Stimulated activated CD8-positive, alpha-beta memory T cell treated with anti-CD3 and anti-CD28 coated beads, Interleukin-7, amount 100 ng/mL, for 48 hours (primary cell): ENCODE data around the gene TBC1D13.
"Not testable (repeated sequence)": the region's sequence is repeated elsewhere in the genome, so short reads cannot be mapped to it uniquely, and the experiment has no call there.

Experiments
- DNase-seq, 2 donors: peaks; one replicate each; pipeline ENCODE4 v3.0.0-alpha.2; 2020; ENCODE audit warnings: low read depth in 1 of 2; ENCODE audit errors: extremely low read depth in 1 of 2

Gene TBC1D13

DNA sequence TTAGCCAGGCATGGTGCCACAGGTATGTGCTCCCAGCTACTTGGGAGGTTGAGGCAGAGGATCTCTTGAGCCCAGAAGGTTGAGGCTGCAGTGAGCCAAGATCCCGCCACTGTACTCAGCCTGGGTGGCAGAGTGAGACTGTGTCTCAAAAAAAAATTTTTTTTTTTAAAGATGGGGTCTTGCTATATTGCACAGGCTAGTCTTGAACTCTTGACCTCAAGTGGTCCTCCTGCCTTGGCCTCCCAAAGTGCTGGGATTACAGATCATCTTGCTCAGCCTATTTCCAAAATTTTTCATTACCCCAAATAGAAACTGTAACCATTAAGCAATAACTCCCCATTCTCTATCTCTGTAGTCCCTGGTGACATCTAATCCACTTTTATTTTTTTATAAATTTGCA, 4.4 kb upstream of the TBC1D13 start:
- no peak for DNase-seq

DNA sequence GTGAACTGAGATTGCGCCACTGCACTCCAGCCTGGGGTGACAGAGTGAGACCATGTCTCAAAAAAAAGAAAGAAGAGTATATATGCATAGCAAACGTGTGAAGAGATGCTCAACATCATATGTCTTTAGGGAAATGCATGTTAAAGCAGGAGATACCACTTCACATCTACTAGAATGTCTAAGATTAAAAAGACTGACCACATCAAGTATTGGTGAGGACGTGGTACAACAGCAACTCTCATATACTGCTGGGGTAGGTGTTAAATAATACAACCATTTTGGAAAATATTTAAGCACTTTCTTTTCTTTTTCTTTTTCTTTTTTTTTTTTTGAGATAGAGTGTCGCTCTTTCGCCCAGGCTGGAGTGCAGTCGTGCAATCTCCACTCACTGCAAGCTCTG, 1.6 kb upstream of the TBC1D13 start:
- no peak for DNase-seq

DNA sequence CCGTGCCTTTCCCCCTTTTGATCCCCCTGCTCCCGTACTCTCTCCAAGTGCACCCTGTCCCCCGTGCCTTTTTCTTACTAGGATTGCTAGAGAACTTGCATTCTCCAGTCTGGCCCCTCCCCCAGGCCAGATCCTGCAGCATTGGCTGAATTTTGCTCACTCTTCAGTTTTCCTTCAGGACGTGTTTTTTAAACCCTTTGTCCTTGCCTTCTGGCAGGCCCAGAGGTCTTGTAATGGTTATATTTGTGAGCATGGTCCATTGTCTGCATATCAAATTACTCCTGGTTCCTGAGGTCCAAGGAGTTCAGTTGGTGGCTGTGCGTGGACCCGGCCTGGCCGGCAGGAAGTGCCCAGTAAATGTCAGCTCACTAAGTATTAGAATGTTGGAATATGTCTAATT, 606 bp downstream of the TBC1D13 start:
- no peak for DNase-seq

DNA sequence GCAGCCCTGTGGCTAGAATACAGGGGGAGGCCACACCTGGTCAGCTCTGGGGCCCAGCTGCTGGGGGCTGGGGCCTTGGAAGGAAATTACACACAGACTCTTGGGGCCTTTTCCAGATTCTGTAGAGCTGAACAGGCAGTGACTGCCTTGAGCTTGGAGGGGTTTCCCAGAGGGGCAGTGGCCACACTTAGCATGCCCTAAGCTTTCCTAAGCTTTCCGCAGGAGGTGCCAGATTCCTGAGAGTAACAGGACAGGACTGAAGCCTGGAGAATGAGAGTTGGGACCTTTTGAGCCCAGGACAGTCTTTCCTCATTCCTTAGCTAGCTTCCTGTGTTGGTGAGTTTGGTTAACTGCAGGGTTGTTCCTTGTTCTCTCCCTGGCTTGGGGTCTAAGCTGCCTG, 1.4 kb downstream of the TBC1D13 start:
- DNase-seq, result no peak

DNA sequence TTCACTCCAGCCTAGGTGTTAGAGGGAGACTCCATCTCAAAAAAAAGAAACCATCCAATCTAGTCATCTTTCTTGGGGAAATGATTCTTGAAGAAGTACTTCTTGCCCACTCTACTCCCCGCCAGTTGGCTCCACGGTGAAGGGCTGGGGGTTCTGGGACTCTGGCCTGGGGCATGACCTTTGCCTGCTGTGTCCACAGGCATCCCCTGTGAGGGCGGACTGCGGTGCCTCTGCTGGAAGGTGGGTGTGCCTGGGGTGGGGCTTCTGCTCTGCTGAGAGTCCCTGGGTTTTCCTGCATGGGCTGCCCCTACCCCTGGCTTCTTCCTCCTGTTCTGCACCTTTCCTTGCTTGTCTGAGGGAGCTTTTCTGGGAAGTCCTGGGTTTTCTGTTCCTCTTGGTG, 3.5 kb downstream of the TBC1D13 start:
- DNase-seq, result no peak

DNA sequence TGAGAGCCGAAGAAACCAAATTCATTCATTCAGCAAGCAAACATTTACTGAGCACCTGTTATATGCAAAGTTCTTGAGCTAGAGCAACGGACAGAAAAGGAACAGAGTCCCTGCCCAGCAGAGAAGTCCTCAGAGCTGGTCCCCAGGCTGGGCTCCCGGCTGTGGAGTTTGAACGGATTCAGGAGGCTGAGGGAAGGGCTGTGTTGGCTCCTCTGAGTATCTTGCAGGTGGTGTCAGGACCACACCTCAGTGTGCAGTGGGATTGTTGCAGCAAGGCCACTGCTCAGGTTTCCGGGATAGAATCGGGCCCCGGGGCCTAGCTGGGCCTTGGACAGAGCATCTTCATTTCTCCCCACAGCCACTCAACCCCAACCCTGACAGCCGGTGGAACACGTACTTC, 5.1 kb downstream of the TBC1D13 start:
- DNase-seq, result no peak

DNA sequence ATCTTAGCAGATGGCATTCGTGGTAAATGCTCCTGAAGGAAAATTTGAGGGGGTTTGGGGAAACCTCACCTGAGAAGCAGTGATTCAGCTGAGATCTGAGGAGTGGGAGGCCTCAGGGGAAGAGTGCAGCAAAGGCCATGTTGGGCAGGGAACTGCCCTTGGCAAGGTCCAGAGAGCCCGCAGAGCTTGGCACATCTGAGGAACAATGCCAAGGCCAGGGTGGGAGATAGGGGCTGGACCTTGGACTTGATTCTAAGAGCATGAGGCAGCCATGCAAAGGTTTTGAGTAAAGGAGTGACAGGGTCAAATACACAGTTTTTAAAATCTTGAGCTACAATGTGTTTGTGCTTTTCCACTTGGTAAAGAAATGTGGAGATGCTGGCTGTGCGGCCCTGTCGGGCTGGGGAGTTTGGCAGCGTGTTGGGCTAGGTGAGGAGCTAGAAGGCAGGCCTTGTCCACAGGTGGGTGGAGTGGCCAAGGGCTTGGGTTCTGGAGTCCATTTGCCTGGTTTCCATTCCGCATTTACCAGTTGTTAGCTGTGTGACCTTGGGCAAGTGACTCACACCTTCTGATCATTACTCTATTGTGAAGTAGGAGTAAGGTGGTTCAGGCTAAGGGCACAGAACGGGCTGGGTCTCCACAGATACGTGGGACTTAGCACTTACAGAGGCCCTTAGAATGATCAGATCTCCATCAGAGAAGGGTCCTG, 6.1 kb downstream of the TBC1D13 start:
- no peak for DNase-seq

DNA sequence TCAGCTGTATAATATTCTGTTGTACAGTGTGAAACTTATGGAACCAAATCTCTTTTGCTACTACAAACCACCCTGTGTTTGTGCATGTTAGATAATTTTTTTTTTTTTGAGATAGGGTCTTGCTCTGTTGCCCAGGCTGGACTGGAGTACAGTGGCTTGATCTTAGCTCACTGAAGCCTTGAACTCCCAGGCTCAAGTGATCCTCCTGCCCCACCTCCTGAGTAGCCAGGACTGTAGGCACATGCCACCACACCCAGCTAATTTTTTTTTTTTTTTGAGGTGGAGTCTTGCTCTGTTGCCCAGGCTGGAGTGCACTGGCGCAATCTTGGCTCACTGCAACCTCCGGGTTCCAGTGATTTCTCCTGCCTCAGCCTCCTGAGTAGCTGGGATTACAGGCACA, 7.9 kb downstream of the TBC1D13 start:
- not testable (repeated sequence) for DNase-seq

DNA sequence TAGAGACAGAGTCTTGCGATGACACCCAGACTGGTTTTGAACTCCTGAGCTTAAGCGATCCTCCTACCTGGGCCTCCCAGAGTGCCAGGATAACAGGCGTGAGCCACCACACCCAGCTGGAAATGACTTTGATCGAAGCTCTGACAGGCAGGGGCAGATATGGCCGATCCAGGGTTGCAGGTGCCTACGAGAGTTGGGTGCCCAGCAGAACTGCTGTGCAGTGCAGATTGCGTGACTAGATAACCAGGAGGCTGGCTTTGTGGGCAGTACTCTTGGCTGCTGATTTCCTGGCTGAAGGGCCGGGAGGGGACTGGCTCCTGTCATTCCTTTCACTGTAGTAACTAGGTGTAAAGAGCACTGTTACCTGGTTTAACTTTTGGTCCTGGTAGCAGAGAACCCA, 11.8 kb downstream of the TBC1D13 start:
- no peak for DNase-seq

DNA sequence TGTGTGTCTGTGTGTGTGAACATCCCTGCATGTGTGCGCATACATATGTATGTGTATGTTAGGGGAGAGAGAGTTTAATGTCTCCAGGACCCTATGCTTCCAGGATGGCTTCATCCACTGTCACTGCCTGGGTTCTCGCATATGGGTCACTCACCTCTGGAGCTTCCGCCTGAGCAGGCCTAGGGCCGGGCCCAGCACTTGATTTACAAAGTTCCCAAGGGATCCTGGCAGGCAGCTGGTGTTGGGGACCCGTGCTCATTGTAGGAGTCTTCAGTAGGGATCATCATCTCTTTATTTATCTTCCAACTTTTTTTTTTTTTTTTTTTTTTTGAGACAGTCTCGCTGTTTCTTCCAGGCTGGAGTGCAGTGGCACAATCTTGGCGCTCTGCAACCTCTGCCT, 13.0 kb downstream of the TBC1D13 start:
- no peak for DNase-seq

DNA sequence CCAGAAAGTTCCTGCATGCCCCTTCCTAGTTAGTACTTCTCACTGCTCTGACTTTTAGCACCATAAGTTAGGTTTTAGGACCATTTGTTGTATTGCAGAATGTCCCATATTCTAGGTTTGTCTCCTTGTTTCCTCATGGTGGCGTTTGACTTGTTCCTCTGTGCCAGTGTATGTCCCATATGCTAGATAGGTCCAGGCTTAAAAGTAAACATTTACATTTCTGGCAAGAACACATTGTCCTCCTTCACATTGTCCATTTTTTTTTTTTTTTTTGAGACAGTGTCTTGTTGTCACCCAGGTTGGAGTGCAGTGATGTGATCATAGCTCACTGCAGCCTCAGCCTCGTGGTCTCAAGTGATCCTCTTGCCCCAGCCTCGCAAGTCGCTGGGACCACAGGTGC, 15.4 kb downstream of the TBC1D13 start:
- DNase-seq, result no peak

DNA sequence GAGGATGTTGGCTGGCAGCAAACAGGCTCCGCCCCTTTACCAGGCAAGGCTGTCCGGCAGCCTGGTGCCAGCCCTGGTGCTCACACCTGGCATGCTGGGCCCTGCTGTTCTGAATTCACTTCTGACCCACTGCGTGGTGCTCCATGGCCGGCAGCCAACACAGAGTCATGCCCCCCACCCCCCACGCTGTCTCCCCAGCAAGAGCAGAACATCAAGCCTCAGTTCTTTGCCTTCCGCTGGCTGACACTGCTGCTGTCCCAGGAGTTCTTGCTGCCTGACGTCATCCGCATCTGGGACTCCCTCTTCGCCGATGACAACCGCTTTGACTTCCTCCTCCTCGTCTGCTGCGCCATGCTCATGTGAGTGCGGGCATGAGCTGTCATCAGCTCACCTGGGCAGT, 18.6 kb downstream of the TBC1D13 start:
- no peak for DNase-seq

DNA sequence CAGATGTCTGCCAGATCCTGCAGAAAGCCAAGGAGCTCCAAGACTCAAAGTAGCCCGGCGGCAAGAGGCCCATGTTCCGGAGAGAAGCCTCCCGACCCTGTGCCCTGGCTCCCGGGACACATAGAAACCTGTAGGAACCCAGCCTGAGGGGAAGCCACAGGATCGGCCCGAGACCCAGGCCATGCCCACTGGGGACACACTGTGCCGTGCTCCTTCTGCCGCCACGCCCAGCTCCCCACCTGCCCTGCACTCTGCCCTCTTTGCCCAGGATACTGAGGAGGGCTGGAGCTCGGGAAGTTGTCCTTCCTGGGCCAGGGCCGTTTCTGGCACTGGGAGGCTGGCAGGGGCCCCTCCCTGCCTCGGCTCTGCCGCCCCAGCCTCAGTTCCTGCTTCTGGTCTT, 20.8 kb downstream of the TBC1D13 start:
- no peak for DNase-seq

DNA sequence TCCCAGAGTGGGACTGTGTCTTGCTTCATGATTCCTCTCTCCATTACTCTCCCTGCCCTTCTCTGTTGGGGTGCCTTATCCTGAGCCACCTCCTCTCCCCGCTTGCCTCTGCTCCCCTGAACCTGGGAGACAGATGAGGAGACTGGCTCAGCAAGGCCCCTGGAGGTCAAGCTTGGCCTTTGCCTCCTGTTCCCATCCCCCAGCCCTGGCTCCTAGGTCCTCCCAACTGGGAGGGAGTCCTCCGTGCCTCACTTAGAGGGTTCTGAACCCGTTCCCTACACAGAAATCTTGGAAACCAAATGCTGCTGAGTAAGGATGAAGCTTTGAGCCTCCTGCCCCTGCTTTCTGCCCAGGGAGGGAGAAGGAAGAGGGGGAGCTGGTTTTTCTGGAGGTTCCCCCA, 21.5 kb downstream of the TBC1D13 start:
- DNase-seq, result no peak

DNA sequence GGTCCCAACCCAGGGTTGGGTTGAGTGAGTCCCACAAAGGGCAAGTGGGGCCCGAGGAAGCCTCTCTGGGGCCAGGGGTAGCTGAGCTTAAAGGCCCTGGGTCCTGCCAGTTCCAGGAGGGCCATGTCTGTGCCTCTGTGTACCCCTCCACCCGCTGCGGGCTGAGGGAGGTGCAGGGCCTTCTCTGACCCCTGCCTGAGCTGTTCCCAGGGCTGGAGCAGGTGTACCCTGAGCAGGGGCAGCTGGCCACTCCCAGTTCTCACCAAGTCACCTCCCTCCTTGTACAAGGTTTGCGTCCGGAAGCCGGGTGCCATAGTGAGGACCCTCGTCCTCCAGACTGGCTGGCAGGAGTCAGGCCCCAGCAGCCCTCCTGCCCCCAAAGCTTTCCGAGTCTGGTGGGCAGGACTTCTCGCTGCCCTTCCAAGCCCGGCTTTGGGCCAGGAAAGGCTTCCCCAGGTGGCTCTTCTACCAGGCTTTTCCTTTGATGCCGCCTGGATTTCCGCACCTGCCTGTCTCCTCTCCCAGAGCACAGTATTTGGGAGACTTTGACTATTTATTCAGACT, 22.1 kb downstream of the TBC1D13 start:
- DNase-seq, result no peak

DNA sequence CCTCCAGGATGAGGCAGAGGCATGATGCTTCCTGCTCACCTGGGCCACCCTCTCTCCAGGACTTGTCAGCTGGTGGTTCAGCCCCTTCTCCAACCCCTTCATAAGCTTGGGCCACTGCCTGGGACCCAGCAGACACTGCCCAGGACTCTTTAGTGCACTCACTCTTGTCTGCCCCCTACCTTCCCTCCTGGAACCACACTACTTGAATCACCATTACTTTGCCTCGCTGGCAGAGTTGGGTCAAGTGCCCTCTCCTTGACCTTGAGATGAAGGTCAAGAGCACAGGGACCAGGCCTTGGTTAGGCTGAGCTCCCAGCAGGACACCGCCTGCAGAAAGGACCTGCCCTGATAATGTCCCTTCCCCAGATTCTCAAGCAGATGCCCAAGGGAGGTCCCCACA, 22.8 kb downstream of the TBC1D13 start:
- no peak for DNase-seq

DNA sequence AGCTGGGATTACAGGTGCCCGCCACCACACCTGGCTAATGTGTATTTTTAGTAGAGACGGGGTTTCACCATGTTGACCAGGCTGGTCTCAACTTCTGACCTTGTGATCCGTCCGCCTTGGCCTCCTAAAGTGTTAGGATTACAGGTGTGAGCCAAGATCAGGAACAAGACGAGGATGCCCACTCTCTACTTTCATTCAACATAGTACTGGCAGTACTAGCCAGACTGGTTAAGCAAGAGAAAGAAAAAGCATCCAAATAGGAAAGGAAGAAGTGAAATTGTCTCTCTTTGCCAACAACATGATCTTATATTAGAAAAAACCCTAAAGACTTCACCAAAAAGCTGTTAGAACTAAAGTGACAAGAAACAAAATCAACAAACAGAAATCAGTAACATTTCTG, 23.8 kb downstream of the TBC1D13 start:
- no peak for DNase-seq

DNA sequence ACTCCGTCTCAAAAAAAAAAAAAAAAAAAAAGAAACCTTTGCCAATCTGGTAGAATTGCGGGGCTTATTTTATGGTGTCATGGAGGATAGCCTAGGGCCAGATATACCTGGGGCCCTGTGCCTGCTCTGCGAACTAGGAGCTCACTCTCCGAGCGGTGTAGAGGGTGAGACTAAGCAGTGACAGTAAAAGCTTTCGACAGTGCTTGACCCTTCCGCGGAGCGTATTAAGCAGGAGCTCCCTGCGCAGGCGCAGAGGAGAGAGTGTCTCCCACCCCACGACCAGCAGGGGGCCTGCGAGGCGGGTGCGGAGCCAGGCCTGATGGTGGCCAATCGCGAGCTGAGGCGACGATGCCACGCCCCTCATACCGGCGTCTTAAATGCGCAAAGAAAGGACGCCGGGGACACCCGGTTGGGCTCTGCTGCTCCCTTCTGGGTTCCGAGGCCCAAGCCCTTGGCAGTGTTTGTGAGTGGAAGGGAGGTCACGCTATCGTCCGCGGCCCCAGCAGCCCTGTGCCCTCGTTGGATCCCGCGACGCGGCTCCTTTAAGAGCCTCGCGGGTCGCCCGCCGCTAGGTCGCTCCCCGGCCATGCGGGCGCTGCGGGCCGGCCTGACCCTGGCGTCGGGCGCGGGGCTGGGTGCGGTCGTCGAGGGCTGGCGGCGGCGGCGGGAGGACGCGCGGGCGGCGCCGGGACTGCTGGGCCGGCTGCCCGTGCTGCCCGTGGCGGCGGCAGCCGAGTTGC, 31.2 kb downstream of the TBC1D13 start, which contains the start of gene ENDOG:
Gene ENDOG (plus strand): TSS at position 402 of the 740 bp plus-strand sequence. CDS start 185 bp downstream, at position 587.
- peak; percentile 95 to 96 for DNase-seq

DNA sequence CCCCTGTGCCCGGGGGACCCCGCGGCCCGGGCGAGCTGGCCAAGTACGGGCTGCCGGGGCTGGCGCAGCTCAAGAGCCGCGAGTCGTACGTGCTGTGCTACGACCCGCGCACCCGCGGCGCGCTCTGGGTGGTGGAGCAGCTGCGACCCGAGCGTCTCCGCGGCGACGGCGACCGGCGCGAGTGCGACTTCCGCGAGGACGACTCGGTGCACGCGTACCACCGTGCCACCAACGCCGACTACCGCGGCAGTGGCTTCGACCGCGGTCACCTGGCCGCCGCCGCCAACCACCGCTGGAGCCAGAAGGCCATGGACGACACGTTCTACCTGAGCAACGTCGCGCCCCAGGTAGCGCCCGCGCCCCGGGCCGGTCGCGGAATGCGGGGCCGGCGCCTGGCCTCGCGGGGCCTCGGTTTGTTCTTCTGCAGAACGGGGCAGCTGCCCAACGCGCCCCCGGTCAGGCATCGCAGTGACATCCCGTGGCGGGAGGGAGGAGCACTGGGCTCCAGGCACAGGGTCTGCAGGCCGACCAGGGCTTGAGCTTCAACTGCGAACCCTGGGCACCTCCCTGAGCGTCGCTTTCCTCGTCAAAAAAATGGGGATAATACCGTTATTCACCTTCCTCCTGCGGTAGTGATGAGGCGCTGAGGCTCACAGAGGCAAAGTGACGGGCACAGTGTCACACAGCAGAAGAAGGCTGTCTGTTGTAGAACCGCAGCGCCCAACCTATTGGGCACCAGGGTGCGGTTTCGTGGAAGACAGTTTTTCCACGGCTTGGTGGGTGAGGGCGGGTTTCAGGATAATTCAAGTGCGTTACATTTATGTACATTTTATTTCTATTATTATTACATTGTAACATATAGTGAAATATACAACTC, 32.0 kb downstream of the TBC1D13 start:
- peak in 1 of 2 donors; percentile 26 for DNase-seq

DNA sequence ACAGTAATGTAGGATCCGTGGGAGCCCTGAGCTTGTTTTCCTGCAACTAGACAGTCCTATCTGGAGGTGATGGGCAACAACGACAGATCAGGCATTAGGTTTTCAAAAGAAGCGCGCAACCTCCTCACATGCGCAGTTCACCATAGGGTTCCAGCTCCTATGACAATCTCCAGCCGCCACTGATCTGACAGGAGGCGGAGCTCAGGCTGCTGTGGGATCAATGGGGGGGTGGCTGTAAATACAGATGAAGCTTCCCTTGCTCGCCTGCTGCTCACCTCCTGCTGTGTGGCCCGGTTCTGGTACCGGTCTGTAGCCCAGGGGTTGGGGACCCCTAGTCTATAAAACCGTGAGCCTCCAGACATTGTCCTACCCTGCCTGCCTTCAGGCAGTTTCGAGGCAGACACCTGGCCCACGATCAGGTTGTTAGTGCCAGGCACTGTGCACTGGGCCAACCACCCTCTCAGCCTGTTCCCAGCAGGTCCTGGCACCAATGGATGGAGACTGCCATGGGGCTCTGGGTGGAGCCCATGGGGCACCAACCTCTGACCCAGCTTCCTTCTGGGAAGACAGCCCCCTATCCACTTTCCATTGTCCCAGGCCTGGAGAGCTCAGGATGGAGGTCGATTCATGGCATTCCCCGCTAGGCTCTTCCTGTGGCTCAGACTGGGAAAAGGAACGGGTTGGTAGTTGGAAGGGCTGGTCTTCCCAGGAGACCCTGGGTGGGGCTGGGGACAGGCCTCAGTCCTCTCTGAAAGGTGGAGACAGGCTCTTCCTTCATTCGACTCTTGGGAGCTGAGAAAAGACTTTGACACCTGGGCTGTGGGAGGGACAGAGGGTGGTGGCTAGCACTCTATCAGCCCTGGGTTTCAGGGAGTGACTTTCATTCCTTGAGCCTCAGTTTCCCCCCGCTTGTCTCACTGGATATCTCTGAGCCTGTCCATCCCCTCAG, 32.9 kb downstream of the TBC1D13 start:
- no peak for DNase-seq
